Measurements from ENCODE around the gene PRAMEF1. TPM values are rescaled to one million over a fixed set of nuclear protein-coding genes. Genes with fewer than 3 reads are reported as not detected.
"Not testable (repeated sequence)": the region's sequence is repeated elsewhere in the genome, so short reads cannot be mapped to it uniquely, and the experiment has no call there.

The PRAMEF1 gene
- not detected in 2 replicates for total RNA-seq (2013; cell fraction: nucleolus; rRNA removed)
- total RNA-seq (2014; rRNA removed) (not detected in 2 replicates), total RNA-seq (2014; rRNA removed; fragmentation: Illumina TruSeq; extraction: Trizol) (not detected in 2 replicates), total RNA-seq (2021) (not detected in 2 replicates), polyA plus RNA-seq (2011; rRNA removed) (not detected in 2 replicates), polyA plus RNA-seq (2014; fragmentation: Illumina TruSeq; extraction: Trizol) (not detected in 2 replicates), polyA plus RNA-seq (2014; fragmentation: Nextera tagmentation; extraction: Ambion mirVana) (not detected), polyA plus RNA-seq (2014; rRNA removed) (not detected in 2 replicates), polyA plus RNA-seq (2016; fragmentation: Nextera tagmentation; extraction: Ambion mirVana) (not detected), polyA minus RNA-seq (2011; rRNA and poly(A)+ RNA removed) (not detected in 2 replicates), Bru-seq, nascent RNA (not detected), BruChase-seq, experiment 1, labeled RNA remaining after a 6-hour chase (not detected), BruChase-seq, experiment 2, labeled RNA remaining after a 2-hour chase (not detected)
- not detected for polyA plus RNA-seq (2011; ENCODE audit: low read depth)
- not detected in 2 replicates for polyA plus RNA-seq (2011; cell fraction: cytosol; rRNA removed)
- not detected in 2 replicates for polyA plus RNA-seq (2011; cell fraction: nucleus; rRNA removed)
- not detected in 2 replicates for polyA plus RNA-seq (2012)
- polyA minus RNA-seq (2011; cell fraction: cytosol; rRNA and poly(A)+ RNA removed), result not detected in 2 replicates
- polyA minus RNA-seq (2011; cell fraction: nucleus; rRNA and poly(A)+ RNA removed), result not detected in 2 replicates
- long read RNA-seq, experiment 1, result 0 reads
- long read RNA-seq, experiment 2, result 0 reads

- FAIRE-seq; RAD21 ChIA-PET (ENCODE audit: unreplicated experiment); H3K4me2 ChIP-seq (ENCODE audit: control insufficient read depth, insufficient read depth); H3K9ac ChIP-seq (ENCODE audit: control insufficient read depth, insufficient read depth, low read length); intact Hi-C loops (cut with micrococcal nuclease; ENCODE audit: unreplicated experiment); H3K27ac ChIP-seq (ENCODE audit: control insufficient read depth, insufficient read depth); ATAC-seq; H3K27me3 ChIP-seq (replicated peaks in 1 of 2; ENCODE audit: control insufficient read depth in 2 of 2, insufficient read depth in 2 of 2, low read length in 1 of 2); in situ Hi-C loops (cut with MboI); DNase-seq (ENCODE audit: low read depth, low spot score); H3K4me3 ChIP-seq; SMC1A ChIA-PET (ENCODE audit: uncharacterized antibody, unreplicated experiment); POLR2A ChIA-PET; CTCF ChIA-PET; H2AFZ ChIP-seq (ENCODE audit: control insufficient read depth, low read depth, low read length); H3K4me1 ChIP-seq (ENCODE audit: control insufficient read depth, insufficient read depth, low read length); H3K9me3 ChIP-seq (replicated peaks; ENCODE audit: control insufficient read depth, insufficient read depth, low read length); H3K36me3 ChIP-seq (ENCODE audit: control insufficient read depth in 2 of 2, insufficient read depth in 2 of 2, low read length in 1 of 2); H3K79me2 ChIP-seq (ENCODE audit: control insufficient read depth, insufficient read depth, low read length); BruUV-seq (replicated peaks); H4K20me1 ChIP-seq (ENCODE audit: control insufficient read depth, insufficient read depth): not testable (repeated sequence)
- 29% methylated on average over 4 of the region's 5 CpGs for WGBS (ENCODE audit: insufficient coverage, insufficient replicate concordance, low lambda C conversion rate, missing lambda C conversion rate)
Observed at GRCh38 chr1:12791097-12791496, at the start of gene PRAMEF1. Gene PRAMEF1, plus strand, starts transcription at chr1:12791397. Its CDS starts 1,831 bp downstream, at chr1:12793228.

- in situ Hi-C loops (cut with MboI), result no loop called here
- CTCF ChIA-PET, result no interaction called here
- Histone ChIP-seq H3K27ac (ENCODE audit: control insufficient read depth, insufficient read depth) (no peak overlapping the region), H3K4me2 (ENCODE audit: control insufficient read depth, insufficient read depth) (no peak overlapping the region), H3K4me1 (ENCODE audit: control insufficient read depth, insufficient read depth, low read length) (no peaks in the 10 kb centered on the region), H3K79me2 (ENCODE audit: control insufficient read depth, insufficient read depth, low read length) (no peaks in the 10 kb centered on the region), H3K4me3 (no peak overlapping the region), H3K36me3 (ENCODE audit: control insufficient read depth in 2 of 2, insufficient read depth in 2 of 2, low read length in 1 of 2) (no peaks in the 10 kb centered on the region), H3K9me3 (replicated peaks; ENCODE audit: control insufficient read depth, insufficient read depth, low read length) (no peaks in the 10 kb centered on the region), H2AFZ (ENCODE audit: control insufficient read depth, low read depth, low read length) (no peak overlapping the region), H4K20me1 (ENCODE audit: control insufficient read depth, insufficient read depth) (no peaks in the 10 kb centered on the region), H3K9ac (ENCODE audit: control insufficient read depth, insufficient read depth, low read length) (no peak overlapping the region), H3K27me3 (replicated peaks in 1 of 2; ENCODE audit: control insufficient read depth in 2 of 2, insufficient read depth in 2 of 2, low read length in 1 of 2) (no peaks in the 10 kb centered on the region; a peak in 1 of 4 replicates)
- SMC1A ChIA-PET (ENCODE audit: uncharacterized antibody, unreplicated experiment), result no interaction called here
- DNase-seq (ENCODE audit: low read depth, low spot score), result no peak
- POLR2A ChIA-PET, result no interaction called here
- 0% methylated on average over 3 of the region's 3 CpGs for WGBS (ENCODE audit: insufficient coverage, insufficient replicate concordance, low lambda C conversion rate, missing lambda C conversion rate)
- ATAC-seq, result no peak
- no peak for FAIRE-seq
- intact Hi-C loops (cut with micrococcal nuclease; ENCODE audit: unreplicated experiment), result no loop called here
- BruUV-seq (replicated peaks), result no TSS peak
- RAD21 ChIA-PET (ENCODE audit: unreplicated experiment), result no interaction called here
- TF ChIP-seq PKNOX1 (IDR thresholded peaks at IDR 0.05) (no peak), TARDBP (IDR thresholded peaks at IDR 0.05; ENCODE audit: borderline replicate concordance) (no peak), REST (IDR thresholded peaks at IDR 0.05; ENCODE audit: low read depth, low read length) (no peak)
Observed at GRCh38 chr1:12741946-12742345, 49.3 kb upstream of the PRAMEF1 start.
